T1000 (cell line): Measurements from ENCODE around the gene EHBP1L1.

Source experiments
- DNase-seq: peaks from one replicate; lab custom pipeline; 2025; ENCODE audit warnings: mixed read lengths; lab: John Stamatoyannopoulos, UW

EHBP1L1 gene

DNA sequence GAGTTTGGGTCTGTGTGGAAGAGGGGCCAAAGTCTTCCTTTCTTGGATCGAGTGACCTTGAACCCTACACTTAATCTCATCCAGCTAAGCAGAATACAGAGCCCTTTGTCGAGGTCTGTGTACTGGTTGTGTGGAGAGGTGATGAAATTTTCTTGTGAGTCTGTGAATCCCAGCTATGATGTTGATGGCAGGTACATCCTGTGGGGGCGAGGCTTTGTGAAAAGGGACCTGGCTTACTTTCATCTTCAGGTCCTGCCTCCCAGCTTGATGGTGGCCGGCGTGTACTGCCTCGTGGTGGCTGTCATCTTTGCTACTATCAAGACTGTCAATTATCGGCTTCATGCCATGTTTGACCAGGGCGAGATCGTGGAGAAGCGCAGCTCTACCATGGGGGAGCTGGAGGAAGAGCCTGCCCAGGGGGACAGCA, 40.7 kb downstream of the EHBP1L1 start:
- DNase-seq: no peak

GRCh38 chr11:65617136-65617850, 41.4 kb downstream of the EHBP1L1 start:
- DNase-seq: no peak

GRCh38 chr11:65617990-65618751, 42.3 kb downstream of the EHBP1L1 start:
- DNase-seq: no peak

DNA sequence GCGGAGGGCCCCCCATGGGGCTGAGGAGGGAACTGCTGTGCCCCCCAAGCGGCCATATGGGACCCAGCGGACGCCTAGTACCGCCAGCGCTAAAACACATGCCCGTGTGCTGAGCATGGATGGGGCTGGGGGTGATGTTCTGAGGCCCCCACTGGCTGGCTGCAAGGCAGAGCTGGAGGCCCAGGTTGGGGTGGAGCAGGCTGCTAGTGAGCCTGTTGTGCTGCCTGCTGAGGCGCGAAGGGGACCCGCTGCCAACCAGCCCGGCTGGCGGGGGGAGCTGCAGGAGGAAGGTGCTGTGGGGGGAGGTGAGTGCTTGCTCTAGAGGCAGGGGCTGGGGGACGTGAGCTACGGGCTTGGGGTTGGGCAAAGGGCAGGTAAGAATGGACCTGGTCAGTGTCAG, 42.9 kb downstream of the EHBP1L1 start:
- no peak for DNase-seq

GRCh38 chr11:65619281-65619928, 43.6 kb downstream of the EHBP1L1 start:
- no peak for DNase-seq

DNA sequence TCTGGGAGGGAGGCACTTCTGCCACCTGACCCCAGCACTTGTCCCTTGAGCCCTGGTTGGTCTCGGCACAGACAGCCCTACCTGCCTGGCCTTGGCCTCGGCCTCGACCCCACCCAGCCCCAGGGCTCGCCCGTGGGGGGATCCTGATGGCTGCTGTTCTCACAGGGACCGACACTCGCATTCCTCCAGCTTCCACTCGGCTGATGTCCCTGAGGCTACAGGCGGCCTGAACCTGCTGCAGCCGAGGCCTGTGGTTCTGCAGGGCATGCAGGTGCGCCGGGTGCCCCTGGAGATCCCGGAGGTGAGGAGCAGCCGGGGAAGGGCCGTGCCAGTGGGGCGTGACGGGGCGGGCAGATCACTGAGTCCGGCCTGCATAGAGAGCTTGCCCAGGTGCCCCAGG, 44.8 kb downstream of the EHBP1L1 start:
- no peak for DNase-seq

GRCh38 chr11:65621460-65621859, 45.6 kb downstream of the EHBP1L1 start:
- DNase-seq: no peak

DNA sequence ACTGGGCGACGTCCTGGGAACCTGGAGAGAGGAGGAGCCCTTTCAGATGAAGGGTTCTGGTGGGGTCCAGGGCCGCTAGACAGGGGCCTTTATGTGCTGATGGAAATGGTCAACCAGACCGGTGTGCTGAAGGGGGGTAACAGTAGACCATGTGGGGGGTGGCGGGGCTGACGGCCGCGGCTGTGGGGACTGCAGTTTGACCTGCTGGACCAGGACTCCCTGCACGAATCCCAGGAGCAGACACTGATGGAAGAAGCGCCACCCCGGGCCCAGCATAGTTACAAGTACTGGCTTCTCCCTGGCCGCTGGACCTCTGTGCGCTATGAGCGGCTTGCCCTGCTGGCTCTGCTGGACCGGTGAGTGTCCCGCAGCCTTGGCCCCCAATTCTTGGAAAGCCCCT, 46.2 kb downstream of the EHBP1L1 start:
- no peak for DNase-seq

DNA sequence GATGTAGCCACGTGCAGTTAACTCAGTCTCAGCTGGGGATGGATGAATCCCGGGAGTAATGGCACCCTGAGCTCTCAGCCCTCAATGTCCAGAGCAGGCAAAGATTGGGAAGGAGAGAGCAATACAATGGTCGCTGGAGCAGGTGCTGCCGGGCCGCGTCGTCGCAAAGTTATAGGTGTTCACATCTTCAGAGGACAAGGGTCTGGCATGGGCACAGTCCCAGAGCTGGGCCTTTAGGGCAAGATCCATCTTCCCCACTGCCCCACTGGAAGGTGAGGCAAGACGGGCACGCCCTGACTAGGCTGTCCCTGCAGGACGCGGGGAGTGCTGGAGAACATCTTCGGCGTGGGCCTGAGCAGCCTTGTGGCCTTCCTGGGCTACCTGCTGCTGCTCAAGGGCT, 47.3 kb downstream of the EHBP1L1 start:
- no peak for DNase-seq

DNA sequence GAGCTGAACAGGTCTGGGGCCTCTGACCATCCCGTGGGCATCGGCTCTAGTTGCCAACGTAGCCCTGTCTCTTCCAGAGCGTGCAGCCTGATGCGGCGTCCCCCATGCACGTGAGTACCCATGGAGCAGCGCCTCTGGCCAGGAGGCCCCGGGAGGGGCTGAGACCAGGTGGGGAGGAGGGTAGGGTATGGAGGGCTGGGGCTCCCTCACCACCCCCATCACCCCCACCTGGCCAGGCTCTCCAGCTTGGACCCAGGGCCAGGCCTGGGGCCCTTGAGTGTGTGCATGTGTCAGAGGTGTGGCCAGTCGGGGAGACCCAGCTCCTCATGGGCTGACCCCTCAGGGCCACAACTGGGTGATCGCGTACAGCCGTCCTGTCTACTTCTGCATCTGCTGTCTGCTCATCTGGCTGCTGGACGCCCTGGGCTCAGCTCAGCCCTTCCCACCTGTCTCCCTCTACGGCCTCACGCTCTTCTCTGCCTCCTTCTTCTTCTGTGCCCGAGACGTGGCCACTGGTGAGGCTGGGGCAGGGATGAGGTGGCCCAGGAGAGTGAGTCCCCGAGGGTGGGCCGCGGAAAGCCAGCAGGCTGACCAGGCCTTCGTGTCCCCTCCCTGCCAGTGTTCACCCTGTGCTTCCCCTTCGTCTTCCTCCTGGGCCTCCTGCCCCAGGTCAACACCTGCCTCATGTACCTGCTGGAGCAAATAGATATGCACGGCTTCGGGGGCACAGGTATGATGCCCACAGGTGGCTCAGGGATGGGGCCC, 48.2 kb downstream of the EHBP1L1 start:
- no peak for DNase-seq

DNA sequence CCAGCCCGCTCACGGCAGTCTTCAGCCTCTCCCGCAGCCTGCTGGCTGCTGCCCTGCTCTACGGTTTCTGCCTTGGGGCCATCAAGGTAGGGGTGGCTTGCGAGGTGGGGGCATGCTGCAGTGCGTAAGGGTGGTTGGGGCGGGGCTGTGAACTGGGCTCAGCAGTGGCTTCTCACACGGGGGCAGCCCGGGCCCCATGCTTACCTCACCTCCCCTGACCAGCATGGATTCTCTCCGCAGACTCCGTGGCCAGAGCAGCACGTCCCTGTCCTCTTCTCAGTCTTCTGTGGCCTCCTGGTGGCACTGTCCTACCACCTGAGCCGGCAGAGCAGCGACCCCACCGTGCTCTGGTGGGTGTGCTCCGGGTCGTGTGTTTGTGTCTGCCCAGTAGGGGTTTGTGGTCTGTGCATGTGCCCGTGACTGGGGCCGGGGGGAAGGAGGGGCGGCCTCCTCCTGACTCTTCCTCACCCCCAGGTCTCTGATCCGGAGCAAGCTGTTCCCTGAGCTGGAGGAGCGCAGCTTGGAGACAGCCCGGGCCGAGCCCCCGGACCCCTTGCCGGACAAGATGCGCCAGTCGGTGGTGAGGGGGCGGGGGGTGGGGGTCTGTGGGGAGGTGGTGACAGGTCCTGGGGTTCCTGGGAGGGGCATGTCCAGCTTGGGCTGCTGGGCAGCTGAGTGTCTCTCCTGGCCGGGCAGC, 49.2 kb downstream of the EHBP1L1 start:
- DNase-seq: no peak

DNA sequence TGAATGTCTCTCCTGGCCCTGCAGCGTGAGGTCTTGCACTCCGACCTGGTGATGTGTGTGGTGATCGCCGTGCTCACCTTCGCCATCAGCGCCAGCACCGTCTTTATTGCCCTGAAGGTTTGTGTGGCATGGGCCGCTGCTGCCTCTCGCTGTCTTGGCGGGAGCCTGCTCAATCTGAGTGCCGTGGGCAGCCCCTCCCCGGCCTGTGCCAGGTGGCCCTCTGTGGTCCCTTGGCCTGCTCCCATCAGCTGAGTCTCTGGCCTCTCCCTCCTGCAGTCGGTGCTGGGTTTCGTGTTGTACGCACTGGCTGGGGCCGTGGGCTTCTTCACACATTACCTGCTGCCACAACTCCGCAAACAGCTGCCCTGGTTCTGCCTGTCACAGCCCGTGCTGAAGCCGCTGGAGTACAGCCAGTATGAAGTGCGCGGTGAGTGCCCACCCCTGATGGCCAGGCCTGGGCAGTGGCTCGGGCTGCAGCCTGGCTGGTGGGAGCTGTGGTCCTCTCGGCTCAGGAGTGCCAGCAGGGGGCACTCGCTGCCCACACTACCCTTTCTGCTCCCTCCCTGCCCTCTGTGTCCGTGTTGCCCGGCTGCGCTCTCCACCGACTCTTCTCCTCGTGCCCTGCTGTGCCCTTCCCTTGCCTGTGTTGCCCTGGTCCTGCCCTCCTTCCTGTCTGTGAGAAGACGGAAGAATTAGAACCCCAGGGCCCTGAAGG, 49.9 kb downstream of the EHBP1L1 start:
- no peak for DNase-seq

DNA sequence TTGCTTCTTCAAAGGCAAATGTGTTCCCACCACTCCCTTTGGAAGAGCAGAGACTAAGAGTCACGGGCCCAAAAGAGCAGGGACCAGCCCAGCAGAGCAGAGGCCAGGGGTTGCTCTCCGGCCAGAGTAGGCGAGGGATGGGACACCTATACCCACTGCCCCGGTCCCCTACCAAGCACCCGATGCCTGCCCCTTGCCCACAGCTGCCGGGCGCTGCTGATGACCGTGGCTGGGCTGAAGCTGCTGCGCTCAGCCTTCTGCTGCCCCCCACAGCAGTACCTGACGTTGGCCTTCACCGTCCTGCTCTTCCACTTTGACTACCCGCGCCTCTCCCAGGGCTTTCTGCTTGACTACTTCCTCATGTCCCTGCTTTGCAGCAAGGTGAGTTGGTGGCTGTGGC, 51.3 kb downstream of the EHBP1L1 start:
- DNase-seq: no peak

DNA sequence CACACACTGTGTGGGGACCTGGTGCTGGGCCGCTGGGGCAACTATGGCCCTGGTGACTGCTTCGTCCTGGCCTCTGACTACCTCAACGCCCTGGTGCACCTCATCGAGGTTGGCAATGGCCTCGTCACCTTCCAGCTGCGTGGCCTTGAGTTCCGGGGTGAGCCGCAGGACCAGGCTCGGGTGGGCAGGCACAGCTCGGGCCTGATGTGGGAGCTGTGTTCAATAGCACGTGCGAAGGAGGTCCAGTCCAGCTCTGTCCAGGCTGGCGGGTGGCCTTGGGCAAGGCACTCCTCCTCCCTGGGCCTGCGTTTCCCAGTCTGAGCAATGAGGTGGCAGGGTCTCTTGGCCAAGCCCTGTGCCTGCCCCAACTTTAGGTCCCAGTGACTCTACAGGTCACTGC, 53.7 kb downstream of the EHBP1L1 start:
- no peak for DNase-seq

DNA sequence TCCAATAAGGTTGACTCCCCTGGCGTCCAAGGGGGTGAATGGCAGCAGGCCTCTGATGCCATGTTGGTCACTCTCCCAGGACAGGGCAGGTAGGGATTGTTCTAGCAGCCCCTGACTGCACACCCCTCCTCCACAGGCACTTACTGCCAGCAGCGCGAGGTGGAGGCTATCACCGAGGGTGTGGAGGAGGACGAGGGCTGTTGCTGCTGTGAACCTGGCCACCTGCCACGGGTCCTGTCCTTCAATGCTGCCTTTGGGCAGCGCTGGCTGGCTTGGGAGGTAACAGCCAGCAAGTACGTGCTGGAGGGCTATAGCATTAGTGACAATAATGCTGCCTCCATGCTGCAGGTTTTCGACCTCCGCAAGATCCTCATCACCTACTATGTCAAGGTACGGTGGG, 54.4 kb downstream of the EHBP1L1 start:
- DNase-seq: no peak

- DNase-seq: no peak
Observed at GRCh38 chr11:65633390-65634108, 57.7 kb downstream of the EHBP1L1 start.

GRCh38 chr11:65634109-65634436, 58.2 kb downstream of the EHBP1L1 start:
- DNase-seq: no peak

- no peak for DNase-seq
Observed at GRCh38 chr11:65634440-65634839, 58.6 kb downstream of the EHBP1L1 start.

GRCh38 chr11:65634905-65635731, 59.3 kb downstream of the EHBP1L1 start:
- no peak for DNase-seq
